SK-N-MC (cell line): ENCODE data around the gene PAN3.

Experiments used
- EZH2 ChIP-seq: fragments of 200-600 bp; sonication (generic); IDR thresholded peaks from one replicate; pipeline ENCODE4 v1.6.1; 2017; ENCODE audit warnings: antibody characterized with exemption
- POLR2AphosphoS5 ChIP-seq: IDR thresholded peaks from 2 replicates; pipeline ENCODE4 v1.6.1; 2012; ENCODE audit warnings: mild to moderate bottlenecking, low read depth, low read length, borderline replicate concordance

- TF ChIP-seq EZH2 (no peak), POLR2AphosphoS5 (no peak)
These were observed 147.9 kb downstream of the PAN3 start for GRCh38 chr13:28286263-28286662.
